Measurements from ENCODE around the gene PALLD. TPM values are rescaled to one million over a fixed set of nuclear protein-coding genes. Genes with fewer than 3 reads are reported as not detected.

Gene PALLD
- total RNA-seq, 1 donor from 2014 or later: 25.0 TPM

- DNase-seq: no peak
These were observed 151.6 kb downstream of the PALLD start for GRCh38 chr4:168648494-168648893.

- DNase-seq: no peak
These were observed 152.1 kb downstream of the PALLD start for GRCh38 chr4:168648929-168649328.

GRCh38 chr4:168651374-168651773 lies 154.5 kb downstream of the PALLD start:
- no peak for DNase-seq

GRCh38 chr4:168651864-168652263 lies 155.0 kb downstream of the PALLD start:
- no peak for DNase-seq

- DNase-seq: no peak
These were observed 155.9 kb downstream of the PALLD start for GRCh38 chr4:168652755-168653154.

GRCh38 chr4:168654104-168654847 lies 157.4 kb downstream of the PALLD start:
- no peak for DNase-seq

GRCh38 chr4:168654848-168655174 lies 158.0 kb downstream of the PALLD start:
- DNase-seq: no peak

- DNase-seq: no peak
These were observed 158.3 kb downstream of the PALLD start for GRCh38 chr4:168655182-168655581.

- DNase-seq: no peak
These were observed 159.3 kb downstream of the PALLD start for GRCh38 chr4:168656055-168656660.

- no peak for DNase-seq
These were observed 160.2 kb downstream of the PALLD start for GRCh38 chr4:168656946-168657473.

GRCh38 chr4:168658751-168659150 lies 161.9 kb downstream of the PALLD start:
- no peak for DNase-seq

GRCh38 chr4:168659741-168660465 lies 163.1 kb downstream of the PALLD start:
- no peak for DNase-seq

- DNase-seq: no peak
These were observed 165.6 kb downstream of the PALLD start for GRCh38 chr4:168662297-168662984.

GRCh38 chr4:168664242-168664891 lies 167.5 kb downstream of the PALLD start:
- no peak for DNase-seq

- DNase-seq: no peak
These were observed 169.7 kb downstream of the PALLD start for GRCh38 chr4:168666531-168666930.

GRCh38 chr4:168667376-168667775 lies 170.5 kb downstream of the PALLD start:
- no peak for DNase-seq

GRCh38 chr4:168667921-168668320 lies 171.1 kb downstream of the PALLD start:
- no peak for DNase-seq

GRCh38 chr4:168673476-168673875 lies 176.6 kb downstream of the PALLD start:
- DNase-seq: no peak

GRCh38 chr4:168674077-168674747 lies 177.4 kb downstream of the PALLD start:
- no peak for DNase-seq

GRCh38 chr4:168674866-168675265 lies 178.0 kb downstream of the PALLD start:
- DNase-seq: no peak

- no peak for DNase-seq
These were observed 180.2 kb downstream of the PALLD start for GRCh38 chr4:168677063-168677462.

- no peak for DNase-seq
These were observed 181.0 kb downstream of the PALLD start for GRCh38 chr4:168677879-168678278.

Data from occipital lobe (tissue), 2 donors.